ENCODE measurements around the gene SLC9A9. TPM values are rescaled to one million over a fixed set of nuclear protein-coding genes. Genes with fewer than 3 reads are reported as not detected.

SLC9A9 gene
- total RNA-seq, 1 experiment from 2014 or later: 0.20 TPM

- Histone ChIP-seq H3K9me3 (peaks cover 7% of the 10 kb centered on the region), H3K27me3 (no peaks in the 10 kb centered on the region), H3K36me3 (no peaks in the 10 kb centered on the region), H3K4me3 (no peak overlapping the region)
- no peak for DNase-seq
Measured at GRCh38 chr3:143658116-143658515, 190.2 kb downstream of the SLC9A9 start.

GRCh38 chr3:143657391-143657790 lies 190.9 kb downstream of the SLC9A9 start:
- no peak for DNase-seq
- Histone ChIP-seq H3K27me3 (no peaks in the 10 kb centered on the region), H3K9me3 (peaks cover 3% of the 10 kb centered on the region), H3K4me3 (no peak overlapping the region), H3K36me3 (no peaks in the 10 kb centered on the region)

GRCh38 chr3:143654906-143655305 lies 193.4 kb downstream of the SLC9A9 start:
- Histone ChIP-seq H3K27me3 (no peaks in the 10 kb centered on the region), H3K36me3 (no peaks in the 10 kb centered on the region), H3K4me3 (no peak overlapping the region), H3K9me3 (no peaks in the 10 kb centered on the region)
- no peak for DNase-seq

- H3K36me3 ChIP-seq: no peaks in the 10 kb centered on the region
- no peaks in the 10 kb centered on the region for H3K27me3 ChIP-seq
- H3K4me3 ChIP-seq: no peak overlapping the region
- no peaks in the 10 kb centered on the region for H3K9me3 ChIP-seq
- DNase-seq: no peak
Measured at GRCh38 chr3:143653935-143654334, 194.3 kb downstream of the SLC9A9 start.

- DNase-seq: no peak
- H3K9me3 ChIP-seq: no peaks in the 10 kb centered on the region
- H3K36me3 ChIP-seq: no peaks in the 10 kb centered on the region
- H3K27me3 ChIP-seq: no peaks in the 10 kb centered on the region
- no peak overlapping the region for H3K4me3 ChIP-seq
Measured at GRCh38 chr3:143653493-143653892, 194.8 kb downstream of the SLC9A9 start.

- no peak for DNase-seq
- H3K27me3 ChIP-seq: no peaks in the 10 kb centered on the region
- no peak overlapping the region for H3K4me3 ChIP-seq
- no peaks in the 10 kb centered on the region for H3K9me3 ChIP-seq
- H3K36me3 ChIP-seq: no peaks in the 10 kb centered on the region
Measured at GRCh38 chr3:143652118-143652517, 196.2 kb downstream of the SLC9A9 start.

GRCh38 chr3:143650827-143651226 lies 197.4 kb downstream of the SLC9A9 start:
- Histone ChIP-seq H3K36me3 (no peaks in the 10 kb centered on the region), H3K4me3 (no peak overlapping the region), H3K9me3 (no peaks in the 10 kb centered on the region), H3K27me3 (no peaks in the 10 kb centered on the region)
- no peak for DNase-seq

GRCh38 chr3:143650120-143650519 lies 198.1 kb downstream of the SLC9A9 start:
- no peaks in the 10 kb centered on the region for H3K36me3 ChIP-seq
- H3K4me3 ChIP-seq: no peak overlapping the region
- no peaks in the 10 kb centered on the region for H3K27me3 ChIP-seq
- no peaks in the 10 kb centered on the region for H3K9me3 ChIP-seq
- DNase-seq: no peak

- Histone ChIP-seq H3K9me3 (no peaks in the 10 kb centered on the region), H3K27me3 (no peaks in the 10 kb centered on the region), H3K36me3 (no peaks in the 10 kb centered on the region), H3K4me3 (no peak overlapping the region)
- DNase-seq: no peak
Measured at GRCh38 chr3:143648708-143649107, 199.6 kb downstream of the SLC9A9 start.

GRCh38 chr3:143648218-143648617 lies 200.1 kb downstream of the SLC9A9 start:
- no peaks in the 10 kb centered on the region for H3K27me3 ChIP-seq
- DNase-seq: no peak
- H3K4me3 ChIP-seq: no peak overlapping the region
- no peaks in the 10 kb centered on the region for H3K36me3 ChIP-seq
- no peaks in the 10 kb centered on the region for H3K9me3 ChIP-seq

GRCh38 chr3:143644370-143645089 lies 203.7 kb downstream of the SLC9A9 start:
- DNase-seq: peak; percentile 62
- H3K36me3 ChIP-seq: no peaks in the 10 kb centered on the region
- no peak overlapping the region for H3K4me3 ChIP-seq
- no peaks in the 10 kb centered on the region for H3K9me3 ChIP-seq
- H3K27me3 ChIP-seq: no peaks in the 10 kb centered on the region

- no peak for DNase-seq
- H3K27me3 ChIP-seq: no peaks in the 10 kb centered on the region
- no peak overlapping the region for H3K4me3 ChIP-seq
- H3K36me3 ChIP-seq: no peaks in the 10 kb centered on the region
- H3K9me3 ChIP-seq: no peaks in the 10 kb centered on the region
Measured at GRCh38 chr3:143643905-143644304, 204.4 kb downstream of the SLC9A9 start.

GRCh38 chr3:143640774-143641173 lies 207.5 kb downstream of the SLC9A9 start:
- Histone ChIP-seq H3K9me3 (no peaks in the 10 kb centered on the region; the same call in 1 of the 2 replicates), H3K27me3 (no peaks in the 10 kb centered on the region), H3K4me3 (no peak overlapping the region), H3K36me3 (no peaks in the 10 kb centered on the region)
- DNase-seq: no peak

- no peaks in the 10 kb centered on the region; the same call in 1 of the 2 replicates for H3K9me3 ChIP-seq
- no peaks in the 10 kb centered on the region for H3K36me3 ChIP-seq
- DNase-seq: no peak
- no peaks in the 10 kb centered on the region for H3K27me3 ChIP-seq
- H3K4me3 ChIP-seq: no peak overlapping the region
Measured at GRCh38 chr3:143637133-143637532, 211.1 kb downstream of the SLC9A9 start.

- DNase-seq: no peak
- H3K4me3 ChIP-seq: no peak overlapping the region
- H3K27me3 ChIP-seq: no peaks in the 10 kb centered on the region
- no peaks in the 10 kb centered on the region for H3K36me3 ChIP-seq
- H3K9me3 ChIP-seq: no peaks in the 10 kb centered on the region; the same call in 1 of the 2 replicates
Measured at GRCh38 chr3:143634991-143635390, 213.3 kb downstream of the SLC9A9 start.

- Histone ChIP-seq H3K4me3 (no peak overlapping the region), H3K9me3 (no peaks in the 10 kb centered on the region; the same call in 1 of the 2 replicates), H3K27me3 (no peaks in the 10 kb centered on the region), H3K36me3 (no peaks in the 10 kb centered on the region)
- DNase-seq: no peak
Measured at GRCh38 chr3:143634427-143634826, 213.8 kb downstream of the SLC9A9 start.

GRCh38 chr3:143633816-143634215 lies 214.5 kb downstream of the SLC9A9 start:
- no peak for DNase-seq
- no peak overlapping the region for H3K4me3 ChIP-seq
- H3K36me3 ChIP-seq: no peaks in the 10 kb centered on the region
- no peaks in the 10 kb centered on the region for H3K27me3 ChIP-seq
- H3K9me3 ChIP-seq: no peaks in the 10 kb centered on the region; the same call in 1 of the 2 replicates

GRCh38 chr3:143629726-143630125 lies 218.5 kb downstream of the SLC9A9 start:
- H3K36me3 ChIP-seq: no peaks in the 10 kb centered on the region
- H3K9me3 ChIP-seq: no peaks in the 10 kb centered on the region
- no peak overlapping the region for H3K4me3 ChIP-seq
- no peaks in the 10 kb centered on the region for H3K27me3 ChIP-seq
- no peak for DNase-seq

Measured in MG63 (cell line).